NB4 (cell line): ENCODE measurements around the gene NCOA6.

Source experiments
- CTCF ChIP-seq: IDR thresholded peaks from one replicate; pipeline ENCODE4 v1.5.1; 2012; ENCODE audit warnings: low read depth, low read length
- MAX ChIP-seq: IDR thresholded peaks from 2 replicates; pipeline ENCODE4 v1.6.1; 2011; ENCODE audit warnings: low read depth, low read length
- MYC ChIP-seq: IDR thresholded peaks from 2 replicates; pipeline ENCODE4 v1.6.1; 2011; ENCODE audit warnings: low read depth, low read length
- POLR2A ChIP-seq: IDR thresholded peaks from 2 replicates; pipeline ENCODE4 v1.6.1; 2011; ENCODE audit warnings: mild to moderate bottlenecking; ENCODE audit not compliant: insufficient read length; ENCODE audit errors: extremely low read depth

DNA sequence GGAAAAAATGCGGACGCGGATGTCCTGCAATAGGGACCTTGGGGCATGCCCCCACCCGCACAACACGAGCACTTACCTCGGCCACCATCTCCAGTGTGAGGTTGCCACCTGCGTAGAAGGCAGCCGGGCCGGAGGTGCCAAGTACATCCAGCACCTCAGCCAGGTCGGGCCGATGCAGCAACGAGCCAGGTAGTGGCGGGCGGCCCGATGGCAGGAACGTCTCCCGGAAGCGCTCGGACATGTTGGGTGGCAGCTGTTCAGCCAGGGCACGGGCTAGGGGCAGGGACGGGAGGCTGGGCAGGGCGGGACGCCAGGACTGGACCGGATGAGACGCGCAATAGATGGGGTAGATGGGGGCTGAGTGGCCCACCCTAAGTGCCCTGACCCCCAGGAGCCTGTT, 33.9 kb upstream of the NCOA6 start:
- no peak for TF ChIP-seq CTCF
- no peak for TF ChIP-seq MYC
- TF ChIP-seq POLR2A, result no peak
- TF ChIP-seq MAX, result no peak
